OCI-LY3 (cell line): ENCODE data around the gene IFNGR1.

Experiments
- EZH2phosphoT487 ChIP-seq: fragments of 200-600 bp; shearing (Covaris generic); IDR thresholded peaks from 2 replicates; pipeline ENCODE4 v1.6.1; 2018; ENCODE audit warnings: antibody characterized with exemption, mixed run types, low read depth
- TF ChIP-seq, protein P1 (sequence below): fragments of 200-600, 300-600 bp; sonication (generic); IDR thresholded peaks from 2 replicates; pipeline ENCODE4 v1.5.1; 2014; ENCODE audit warnings: antibody characterized with exemption, low read length, low read depth

GRCh38 chr6:137240168-137240567 is 21.0 kb upstream of the IFNGR1 start:
- TF ChIP-seq, protein P1, sequence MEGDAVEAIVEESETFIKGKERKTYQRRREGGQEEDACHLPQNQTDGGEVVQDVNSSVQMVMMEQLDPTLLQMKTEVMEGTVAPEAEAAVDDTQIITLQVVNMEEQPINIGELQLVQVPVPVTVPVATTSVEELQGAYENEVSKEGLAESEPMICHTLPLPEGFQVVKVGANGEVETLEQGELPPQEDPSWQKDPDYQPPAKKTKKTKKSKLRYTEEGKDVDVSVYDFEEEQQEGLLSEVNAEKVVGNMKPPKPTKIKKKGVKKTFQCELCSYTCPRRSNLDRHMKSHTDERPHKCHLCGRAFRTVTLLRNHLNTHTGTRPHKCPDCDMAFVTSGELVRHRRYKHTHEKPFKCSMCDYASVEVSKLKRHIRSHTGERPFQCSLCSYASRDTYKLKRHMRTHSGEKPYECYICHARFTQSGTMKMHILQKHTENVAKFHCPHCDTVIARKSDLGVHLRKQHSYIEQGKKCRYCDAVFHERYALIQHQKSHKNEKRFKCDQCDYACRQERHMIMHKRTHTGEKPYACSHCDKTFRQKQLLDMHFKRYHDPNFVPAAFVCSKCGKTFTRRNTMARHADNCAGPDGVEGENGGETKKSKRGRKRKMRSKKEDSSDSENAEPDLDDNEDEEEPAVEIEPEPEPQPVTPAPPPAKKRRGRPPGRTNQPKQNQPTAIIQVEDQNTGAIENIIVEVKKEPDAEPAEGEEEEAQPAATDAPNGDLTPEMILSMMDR: no peak
- TF ChIP-seq EZH2phosphoT487: no peak
